Measurements from ENCODE around the gene CAVIN4.

CAVIN4 gene

GRCh38 chr9:100601216-100601615 is 23.3 kb downstream of the CAVIN4 start:
- peak; percentile 85 for TF ChIP-seq CTCF (conservative IDR thresholded peaks at IDR 0.05; ENCODE audit: low read depth)
- H3K27ac ChIP-seq, result no peak overlapping the region
- CTCF ChIA-PET, result interaction anchor here (0.5 to 3.2 kb wide), 17 partner anchors 10 to 1183 kb away, joined by 3 to 42 read pairs (median 4); no protein-coding TSS in a partner anchor
- POLR2A ChIA-PET (ENCODE audit: low non-redundant PET), result no interaction called here
- DNase-seq (ENCODE audit: low spot score), result peak; percentile 62

DNA sequence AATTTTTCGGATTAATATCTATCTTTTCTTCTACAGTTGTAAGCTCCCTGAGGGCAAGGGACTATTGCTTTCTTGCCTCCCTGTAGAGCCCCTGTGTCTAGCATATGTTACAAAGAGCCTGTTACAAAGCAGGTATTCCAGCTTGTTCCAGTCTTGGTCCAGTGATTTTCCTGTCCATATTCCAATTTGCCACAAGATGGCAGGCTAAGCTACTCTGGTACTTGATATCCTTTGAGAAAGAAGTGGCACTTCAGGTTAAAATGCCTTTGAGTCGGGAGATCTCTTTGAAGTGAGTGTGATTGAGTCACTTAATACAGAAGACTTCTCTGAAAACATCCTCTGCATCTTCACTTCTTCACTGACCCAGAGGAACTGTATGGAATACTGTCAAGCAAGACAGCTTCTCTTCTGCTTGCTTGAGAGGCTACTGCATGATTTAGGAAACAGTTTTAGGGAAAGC is 24.5 kb downstream of the CAVIN4 start:
- peak; percentile 64 for DNase-seq (ENCODE audit: low spot score)
- CTCF ChIA-PET, result interaction anchor here (0.6 to 3.2 kb wide), 22 partner anchors 11 to 786 kb away, joined by 3 to 42 read pairs (median 4); partner anchors contain the start of gene PLPPR1
- POLR2A ChIA-PET (ENCODE audit: low non-redundant PET), result no interaction called here
- TF ChIP-seq CTCF (conservative IDR thresholded peaks at IDR 0.05; ENCODE audit: low read depth), result peak; percentile 94
- H3K27ac ChIP-seq, result no peak overlapping the region

DNA sequence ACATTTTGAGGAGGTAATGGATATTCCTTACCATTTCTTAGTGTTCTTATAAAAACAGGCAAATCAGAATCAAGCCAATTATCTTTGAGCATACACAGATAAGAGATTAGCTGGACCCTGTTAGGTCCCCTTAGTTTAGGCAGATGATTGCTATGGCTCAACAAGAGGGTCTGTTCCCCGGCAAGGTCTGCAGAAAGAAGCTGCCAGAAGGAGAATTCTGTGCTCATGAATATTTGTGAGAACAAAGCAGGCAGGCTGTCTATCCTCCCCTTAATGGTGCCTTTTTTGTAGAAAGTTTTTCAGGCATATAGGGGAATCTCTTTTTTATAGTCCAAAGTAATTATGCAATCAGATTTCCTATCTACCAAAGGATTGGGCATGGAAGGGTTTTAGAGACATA is 27.5 kb downstream of the CAVIN4 start:
- no peak overlapping the region for H3K27ac ChIP-seq
- CTCF ChIA-PET, result interaction anchor here (0.6 kb wide), 1 partner anchor 111 kb away, joined by 3 read pairs; no protein-coding TSS in a partner anchor
- POLR2A ChIA-PET (ENCODE audit: low non-redundant PET), result no interaction called here
- no peak for DNase-seq (ENCODE audit: low spot score)
- no peak for TF ChIP-seq CTCF (conservative IDR thresholded peaks at IDR 0.05; ENCODE audit: low read depth)

DNA sequence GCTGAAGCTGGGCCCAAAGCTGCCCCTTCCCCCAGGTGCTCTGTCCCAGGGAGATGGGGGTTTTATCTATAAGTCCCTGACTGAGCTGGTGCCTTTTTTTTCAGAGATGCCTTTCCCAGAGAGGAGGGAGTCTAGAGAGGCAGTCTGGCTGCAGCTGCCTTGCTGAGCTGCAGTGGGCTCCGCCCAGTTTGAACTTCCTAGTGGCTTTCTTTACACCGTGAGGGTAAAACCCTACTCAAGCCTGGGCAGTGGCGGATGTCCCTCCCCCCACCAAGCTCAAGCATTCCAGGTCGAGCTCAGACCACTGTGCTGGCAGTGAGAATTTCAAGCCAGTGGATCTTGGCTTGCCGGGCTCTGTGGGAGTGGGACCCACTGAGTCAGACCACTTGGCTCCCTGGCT is 41.3 kb downstream of the CAVIN4 start:
- no peak for DNase-seq (ENCODE audit: low spot score)
- ChIA-PET POLR2A (ENCODE audit: low non-redundant PET) (no interaction called here), CTCF (interaction anchor here (0.6 to 0.7 kb wide), 2 partner anchors 288 to 452 kb away, joined by 4 read pairs; no protein-coding TSS in a partner anchor)
- TF ChIP-seq CTCF (conservative IDR thresholded peaks at IDR 0.05; ENCODE audit: low read depth), result no peak
- H3K27ac ChIP-seq, result no peak overlapping the region

DNA sequence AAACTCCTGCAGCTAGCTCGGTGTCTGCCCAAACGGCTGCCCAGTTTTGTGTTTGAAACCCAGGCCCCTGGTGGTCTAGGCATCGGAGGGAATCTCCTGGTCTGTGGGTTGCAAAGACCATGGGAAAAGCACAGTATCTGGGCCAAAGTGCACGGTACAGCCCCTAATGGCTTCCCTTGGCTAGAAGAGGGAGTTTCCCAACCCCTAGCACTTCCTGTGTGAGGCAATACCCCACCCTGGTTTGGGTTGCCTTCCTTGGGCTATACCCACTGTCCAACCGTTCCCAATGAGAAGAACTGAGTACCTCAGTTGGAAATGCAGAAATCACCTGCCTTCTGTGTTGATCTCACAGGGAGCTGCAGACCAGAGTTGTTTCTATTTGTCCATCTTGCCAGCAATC is 41.8 kb downstream of the CAVIN4 start:
- no peak overlapping the region for H3K27ac ChIP-seq
- TF ChIP-seq CTCF (conservative IDR thresholded peaks at IDR 0.05; ENCODE audit: low read depth), result no peak
- no peak for DNase-seq (ENCODE audit: low spot score)
- CTCF ChIA-PET, result interaction anchor here (0.6 to 0.7 kb wide), 4 partner anchors 108 to 702 kb away, joined by 3 to 4 read pairs (median 4); no protein-coding TSS in a partner anchor
- POLR2A ChIA-PET (ENCODE audit: low non-redundant PET), result no interaction called here

GRCh38 chr9:100623969-100624368 is 46.1 kb downstream of the CAVIN4 start:
- H3K27ac ChIP-seq, result no peak overlapping the region
- CTCF ChIA-PET, result interaction anchor here (0.5 to 0.7 kb wide), 2 partner anchors 23 to 28 kb away, joined by 3 to 4 read pairs; no protein-coding TSS in a partner anchor
- DNase-seq (ENCODE audit: low spot score), result no peak
- TF ChIP-seq CTCF (conservative IDR thresholded peaks at IDR 0.05; ENCODE audit: low read depth), result no peak
- POLR2A ChIA-PET (ENCODE audit: low non-redundant PET), result no interaction called here
